ENCODE results near the gene STRBP.
"Not testable (repeated sequence)": the region's sequence is repeated elsewhere in the genome, so short reads cannot be mapped to it uniquely, and the experiment has no call there.

STRBP gene

GRCh38 chr9:123186029-123186428, 82.4 kb downstream of the STRBP start:
- DNase-seq = not testable (repeated sequence)

DNA sequence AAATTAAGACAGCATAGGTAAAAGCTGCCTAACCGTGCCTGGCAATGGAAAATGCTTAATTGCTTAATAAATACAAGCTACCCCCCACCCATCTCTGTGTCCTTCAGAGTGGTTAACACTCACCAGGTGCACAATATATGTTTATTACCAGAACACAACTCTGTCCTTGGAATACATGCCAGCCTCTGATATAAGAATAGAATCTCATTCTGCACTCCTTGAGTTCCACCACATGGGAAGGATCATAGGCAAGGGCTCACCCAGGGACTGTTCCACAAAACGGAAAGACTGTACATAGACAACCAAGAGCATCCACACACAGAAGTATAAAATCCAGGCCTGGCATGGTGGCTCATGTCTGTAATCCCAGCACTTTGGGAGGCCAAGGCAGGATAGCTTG, 91.4 kb downstream of the STRBP start:
- DNase-seq = no peak

- no peak for DNase-seq
Observed at GRCh38 chr9:123175854-123176629, 92.3 kb downstream of the STRBP start.

DNA sequence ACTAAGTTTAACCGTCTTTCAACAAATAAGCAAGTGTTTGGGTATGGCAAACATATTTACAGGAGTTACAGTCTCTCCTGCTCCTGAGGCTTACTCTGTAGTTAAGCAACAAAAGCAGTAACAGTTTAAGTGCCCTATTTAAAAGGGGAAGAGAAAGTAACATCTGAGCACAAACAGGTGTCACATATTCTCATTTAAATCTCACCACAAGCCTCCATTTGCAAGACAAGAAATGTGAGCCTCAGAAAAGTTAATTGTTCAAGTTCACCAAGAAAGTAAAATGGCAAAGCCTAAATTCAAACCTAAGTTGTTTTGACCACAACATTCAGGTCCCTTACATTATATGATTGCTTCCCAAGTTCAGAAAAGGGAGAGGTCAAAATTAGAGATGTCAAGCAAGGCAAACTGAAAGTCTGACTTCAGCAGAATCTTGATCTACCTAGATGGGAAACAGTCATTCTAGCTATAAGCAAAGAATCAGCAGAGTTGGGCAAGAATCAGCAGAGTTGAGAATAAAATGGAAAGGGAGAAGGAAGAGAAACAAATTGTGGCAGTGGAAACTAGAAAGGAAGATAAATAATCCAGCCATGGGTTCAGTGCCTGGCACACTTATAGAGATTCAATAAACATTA, 93.4 kb downstream of the STRBP start:
- DNase-seq = no peak

- DNase-seq = no peak
Observed at GRCh38 chr9:123174079-123174478, 94.3 kb downstream of the STRBP start.

DNA sequence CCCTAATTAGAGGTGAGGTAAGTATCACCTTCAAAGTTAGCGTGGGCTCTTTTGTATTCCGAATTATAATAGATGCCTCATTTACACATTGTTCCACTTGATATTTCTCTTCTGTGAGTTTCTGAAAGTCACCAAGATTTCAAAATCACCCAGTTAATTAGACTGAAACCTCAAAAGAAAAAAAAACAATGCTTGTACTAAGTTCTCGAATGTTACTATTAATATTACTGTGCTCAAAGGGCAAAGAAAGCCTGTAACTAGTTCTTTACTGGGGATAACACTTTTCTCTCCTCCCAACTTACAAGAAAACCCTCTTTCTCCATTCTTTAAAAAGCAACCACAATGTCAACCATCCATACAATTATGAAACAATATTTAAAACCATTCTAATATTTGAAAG, 98.5 kb downstream of the STRBP start:
- no peak for DNase-seq

DNA sequence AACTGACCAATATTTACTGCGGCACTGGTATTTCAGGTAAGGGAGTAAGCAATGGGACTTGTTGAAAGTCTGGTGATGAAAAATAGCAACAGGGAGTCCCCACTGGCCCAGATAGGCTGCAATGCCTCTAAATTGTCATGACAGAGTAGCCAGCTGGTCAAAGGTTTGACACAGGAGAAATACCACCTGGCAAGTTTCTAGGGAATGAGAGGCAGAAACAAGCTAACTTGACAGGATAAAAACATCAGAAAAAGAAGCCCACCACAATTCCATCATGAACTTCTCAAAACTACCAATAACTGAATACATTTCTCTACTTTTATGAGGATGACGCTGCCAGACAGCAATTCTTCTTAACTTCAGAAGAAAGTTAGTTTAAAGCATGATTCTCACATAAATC, 99.8 kb downstream of the STRBP start:
- DNase-seq = no peak

DNA sequence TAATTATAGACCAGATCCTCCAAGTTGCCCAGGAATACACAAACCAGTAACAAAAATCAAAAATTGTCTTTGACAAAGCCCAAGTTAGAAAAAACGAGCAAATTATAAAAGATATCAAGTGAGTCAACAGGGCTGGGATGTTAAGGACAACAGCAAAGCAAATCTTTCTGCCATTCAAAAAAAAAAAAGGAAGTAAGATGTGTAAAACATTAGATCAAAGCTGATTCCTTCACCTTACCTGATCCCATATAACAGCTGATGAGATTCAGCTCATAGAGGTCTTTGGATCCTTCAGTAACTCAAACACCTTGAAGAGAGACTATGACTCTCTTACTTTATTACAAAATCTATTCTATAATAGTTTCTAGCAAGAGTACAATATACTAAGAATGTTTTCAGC, 100.9 kb downstream of the STRBP start:
- no peak for DNase-seq

GRCh38 chr9:123165813-123166212, 102.6 kb downstream of the STRBP start:
- DNase-seq = no peak

DNA sequence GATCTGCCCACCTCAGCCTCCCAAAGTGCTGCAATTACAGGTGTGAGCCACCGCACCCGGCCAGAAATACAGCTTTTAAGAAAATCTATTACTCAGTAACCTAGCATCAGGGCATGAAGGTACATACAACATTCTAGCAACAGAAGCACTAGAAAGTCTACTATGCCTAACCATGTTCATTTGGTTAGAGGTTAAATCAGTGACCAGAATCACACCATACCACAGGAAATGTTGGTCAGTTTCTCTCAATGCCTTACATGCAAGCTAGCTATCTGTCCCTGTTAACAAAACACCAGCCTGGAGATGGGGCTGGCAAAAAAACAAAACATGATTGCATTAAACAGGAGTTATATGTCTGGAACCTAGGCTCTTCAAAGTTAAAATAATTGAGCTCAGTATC, 104.1 kb downstream of the STRBP start:
- no peak for DNase-seq

DNA sequence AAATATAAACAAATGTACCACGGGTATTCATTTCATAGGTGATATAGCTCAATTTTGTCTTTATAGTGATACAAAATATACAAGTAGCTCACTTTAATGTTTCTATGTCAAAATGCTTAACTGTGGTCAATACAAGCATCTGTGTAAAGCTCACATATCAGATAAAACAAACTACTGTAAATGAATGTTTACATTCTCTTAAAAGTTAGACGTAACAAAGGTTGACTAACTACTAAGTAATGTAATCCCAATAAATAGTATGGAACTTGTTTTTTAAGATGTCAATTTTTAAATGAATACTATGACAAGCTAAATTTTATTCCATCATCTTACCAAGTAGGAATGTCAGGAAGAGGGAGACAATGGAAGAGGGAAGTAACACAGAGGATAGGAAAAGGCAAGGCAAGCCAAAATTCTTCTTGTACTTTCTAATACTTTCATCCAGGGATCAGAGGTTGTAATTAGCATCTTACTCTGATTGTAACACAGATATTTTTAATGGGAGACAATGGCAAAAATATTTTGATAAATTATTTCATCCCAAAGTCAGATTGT, 105.5 kb downstream of the STRBP start:
- no peak for DNase-seq

DNA sequence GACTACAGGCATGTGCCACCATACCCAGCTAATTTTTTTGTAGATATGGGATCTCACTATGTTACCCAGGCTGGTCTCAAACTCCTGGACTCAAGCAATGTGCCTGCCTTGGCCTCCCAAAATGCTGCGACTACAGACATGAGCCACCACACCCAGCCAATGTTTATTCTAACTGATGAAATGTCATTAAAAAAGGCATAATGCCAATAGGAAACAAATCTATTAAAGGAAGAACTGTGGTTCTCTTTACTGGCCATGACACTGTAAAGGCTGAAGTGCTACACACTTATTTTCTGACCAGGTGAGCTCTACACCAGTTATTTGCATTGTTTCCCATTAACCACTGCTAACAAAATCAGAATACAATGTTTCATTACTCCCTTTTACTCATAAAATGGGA, 106.0 kb downstream of the STRBP start:
- peak; percentile 22 for DNase-seq

DNA sequence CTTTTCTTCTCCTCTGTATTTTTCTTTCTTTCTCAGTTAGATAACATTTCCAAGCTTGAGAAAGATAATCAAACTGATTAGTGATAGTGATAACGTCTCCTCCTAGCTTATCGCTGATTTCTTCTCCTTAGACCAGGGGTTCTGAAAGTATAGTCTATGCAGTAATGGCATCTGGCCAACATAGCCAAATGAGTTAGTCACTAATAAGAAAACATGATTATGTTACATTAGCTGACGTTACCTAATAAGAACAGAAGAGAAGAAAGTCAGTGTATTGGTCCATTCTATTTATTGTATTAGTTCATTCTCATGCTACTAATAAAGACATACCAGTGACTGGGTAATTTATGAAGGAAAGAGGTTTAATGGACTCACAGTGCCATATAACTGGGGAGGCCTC, 111.2 kb downstream of the STRBP start:
- no peak for DNase-seq

GRCh38 chr9:123150708-123151503, 117.5 kb downstream of the STRBP start:
- no peak for DNase-seq

DNA sequence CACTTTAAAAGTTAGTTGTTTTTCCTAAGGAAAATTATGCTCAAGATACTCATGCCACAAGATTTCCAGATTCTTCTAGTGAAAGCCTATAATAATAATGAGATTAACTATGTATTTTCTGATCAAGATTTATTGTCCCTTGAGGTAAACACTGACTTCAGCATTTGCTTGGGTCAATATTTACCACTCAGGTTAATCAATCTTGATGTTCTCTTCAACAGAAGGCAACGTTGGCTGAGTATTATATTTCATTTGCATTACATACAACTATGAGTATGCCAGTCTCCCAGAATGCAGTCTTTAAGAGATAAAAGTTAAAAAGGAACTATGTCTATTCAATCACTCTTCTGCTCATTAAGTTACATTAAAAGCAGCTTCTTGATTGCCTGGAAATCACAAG, 119.3 kb downstream of the STRBP start:
- no peak for DNase-seq

DNA sequence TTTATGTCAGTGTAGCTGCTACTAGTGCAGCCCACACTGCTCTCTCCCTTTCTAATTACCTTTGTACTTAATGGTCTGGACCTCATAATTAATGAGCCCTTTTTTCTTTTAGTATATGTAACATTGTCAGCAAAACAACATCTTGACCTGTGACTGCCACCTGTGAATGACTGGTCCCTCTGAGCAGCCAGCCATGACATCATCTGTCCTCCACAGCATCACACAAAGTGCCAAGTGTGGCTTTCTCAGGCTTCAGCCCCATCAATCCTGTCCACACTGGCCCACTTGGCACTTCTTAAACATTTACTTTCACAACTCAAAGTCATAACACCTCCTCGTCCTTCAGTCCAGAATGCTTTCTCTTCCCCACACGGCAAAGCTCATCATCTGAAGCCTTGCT, 130.2 kb downstream of the STRBP start:
- DNase-seq = no peak

GRCh38 chr9:123135430-123135829, 133.0 kb downstream of the STRBP start:
- no peak for DNase-seq

GRCh38 chr9:123132696-123133095, 135.7 kb downstream of the STRBP start:
- DNase-seq = no peak

DNA sequence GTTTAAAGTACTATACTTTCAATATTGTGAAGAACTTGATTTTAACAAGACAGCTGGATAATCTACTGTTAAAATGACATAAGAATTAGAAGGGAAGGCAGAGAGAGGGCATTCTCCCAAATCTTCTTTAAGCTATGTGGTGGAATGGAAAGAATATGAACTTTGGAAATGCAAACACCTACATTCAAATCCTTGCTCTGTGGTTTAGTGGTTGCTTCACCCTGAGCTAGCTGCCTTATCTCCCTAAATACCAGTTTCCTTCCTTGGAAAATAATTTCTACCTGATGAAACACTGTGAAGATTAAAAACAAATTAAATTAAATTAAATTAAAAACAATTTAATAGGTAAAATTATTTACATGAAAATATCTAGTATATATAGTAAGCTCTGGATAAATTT, 136.4 kb downstream of the STRBP start:
- DNase-seq = no peak

DNA sequence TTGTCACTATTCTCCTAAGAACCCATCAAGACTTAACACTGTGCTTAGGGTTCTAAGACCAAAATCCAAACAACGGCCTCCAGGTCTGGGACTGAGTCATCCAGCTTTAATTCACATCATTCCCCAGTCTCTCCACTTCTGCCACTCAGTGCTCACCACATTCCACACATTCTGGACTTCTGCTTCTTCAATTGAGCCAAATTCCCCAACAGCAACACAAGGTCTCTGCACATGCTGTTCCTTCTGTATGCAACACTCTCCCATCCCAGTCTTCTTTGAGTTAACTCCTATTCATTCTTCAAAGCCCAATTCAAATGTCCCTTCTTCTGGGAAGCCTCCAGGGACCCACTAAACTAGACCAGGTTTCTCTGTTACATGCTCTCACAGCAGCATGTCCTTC, 137.1 kb downstream of the STRBP start:
- DNase-seq = no peak

DNA sequence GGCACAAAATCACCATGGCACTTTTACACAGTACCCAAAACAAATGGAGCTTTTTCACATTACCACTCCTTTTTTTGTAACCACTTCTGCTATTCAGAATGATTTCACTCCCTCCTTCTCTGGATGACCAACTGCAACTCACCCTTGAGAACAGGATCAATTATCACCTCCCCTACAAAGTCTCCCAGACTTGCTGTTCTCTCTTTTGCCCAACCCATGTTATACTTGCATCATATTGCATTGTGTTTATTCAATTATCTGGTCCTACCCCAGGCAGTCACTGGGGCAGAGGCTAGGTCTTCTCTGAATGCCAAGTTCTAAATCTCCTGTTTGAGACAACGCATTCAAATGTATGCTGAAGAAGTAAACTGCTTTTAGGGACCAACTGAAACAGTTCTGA, 139.0 kb downstream of the STRBP start:
- DNase-seq = no peak

- DNase-seq = no peak
Observed at GRCh38 chr9:123128591-123128990, 139.8 kb downstream of the STRBP start.

DNA sequence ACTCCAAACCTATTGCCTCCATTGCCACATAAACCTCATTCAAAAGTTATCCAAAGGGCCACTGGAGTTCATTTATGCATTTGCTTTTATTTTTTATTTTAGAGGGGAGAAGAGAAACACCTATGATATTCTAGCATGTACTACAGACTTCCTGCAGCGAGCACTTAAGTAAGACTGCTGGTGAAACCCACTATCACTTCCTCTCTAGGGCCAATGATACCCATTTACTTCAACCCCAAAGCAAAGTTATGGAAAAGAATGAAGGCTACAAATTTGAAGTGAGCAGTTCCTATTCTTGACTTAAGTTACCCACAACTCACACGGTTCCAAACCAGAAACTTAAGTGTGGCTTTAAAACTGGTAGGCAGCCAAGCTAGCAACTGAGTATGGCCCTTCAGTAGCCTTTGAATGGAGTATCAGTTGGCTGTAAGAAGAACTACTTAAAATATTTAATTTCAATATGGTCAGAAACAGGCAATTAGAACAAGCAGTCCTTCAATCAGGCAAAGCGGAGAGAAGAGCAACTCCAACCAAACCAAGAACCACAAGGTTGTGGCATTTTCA, 140.8 kb downstream of the STRBP start:
- no peak for DNase-seq

Data from NCI-H2029 treated with DMSO at 0.1 percent for 48 hours (cell line).